GM12801 (cell line): ENCODE data around the gene FBXL15.

ENCODE experiments used
- TF ChIP-seq, protein P1 (sequence below): IDR thresholded peaks from one replicate; pipeline ENCODE4 v1.5.1; 2011; ENCODE audit warnings: control low read depth; ENCODE audit not compliant: insufficient read length; ENCODE audit errors: extremely low read depth

Gene FBXL15

DNA sequence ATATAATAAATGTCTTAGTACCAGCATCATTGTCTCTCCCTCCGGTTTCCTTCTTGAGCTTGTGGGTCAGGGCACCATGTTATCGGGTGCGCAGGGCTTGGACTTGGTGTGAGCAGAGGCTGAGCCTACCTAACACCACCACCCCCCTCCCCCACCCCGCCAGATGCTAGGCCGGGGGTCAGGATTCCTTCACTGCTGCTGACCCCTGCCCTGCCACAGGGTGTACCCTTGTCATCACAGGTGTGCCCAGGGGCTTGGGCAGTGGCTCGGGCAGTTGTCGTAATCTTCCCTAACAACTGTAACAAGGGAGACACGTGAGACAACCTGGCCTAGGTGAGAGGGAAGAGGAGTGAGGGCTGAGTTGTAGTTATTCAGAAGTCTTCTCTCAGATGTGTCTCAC lies 37.8 kb upstream of the FBXL15 start:
- TF ChIP-seq, protein P1, sequence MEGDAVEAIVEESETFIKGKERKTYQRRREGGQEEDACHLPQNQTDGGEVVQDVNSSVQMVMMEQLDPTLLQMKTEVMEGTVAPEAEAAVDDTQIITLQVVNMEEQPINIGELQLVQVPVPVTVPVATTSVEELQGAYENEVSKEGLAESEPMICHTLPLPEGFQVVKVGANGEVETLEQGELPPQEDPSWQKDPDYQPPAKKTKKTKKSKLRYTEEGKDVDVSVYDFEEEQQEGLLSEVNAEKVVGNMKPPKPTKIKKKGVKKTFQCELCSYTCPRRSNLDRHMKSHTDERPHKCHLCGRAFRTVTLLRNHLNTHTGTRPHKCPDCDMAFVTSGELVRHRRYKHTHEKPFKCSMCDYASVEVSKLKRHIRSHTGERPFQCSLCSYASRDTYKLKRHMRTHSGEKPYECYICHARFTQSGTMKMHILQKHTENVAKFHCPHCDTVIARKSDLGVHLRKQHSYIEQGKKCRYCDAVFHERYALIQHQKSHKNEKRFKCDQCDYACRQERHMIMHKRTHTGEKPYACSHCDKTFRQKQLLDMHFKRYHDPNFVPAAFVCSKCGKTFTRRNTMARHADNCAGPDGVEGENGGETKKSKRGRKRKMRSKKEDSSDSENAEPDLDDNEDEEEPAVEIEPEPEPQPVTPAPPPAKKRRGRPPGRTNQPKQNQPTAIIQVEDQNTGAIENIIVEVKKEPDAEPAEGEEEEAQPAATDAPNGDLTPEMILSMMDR, result no peak

DNA sequence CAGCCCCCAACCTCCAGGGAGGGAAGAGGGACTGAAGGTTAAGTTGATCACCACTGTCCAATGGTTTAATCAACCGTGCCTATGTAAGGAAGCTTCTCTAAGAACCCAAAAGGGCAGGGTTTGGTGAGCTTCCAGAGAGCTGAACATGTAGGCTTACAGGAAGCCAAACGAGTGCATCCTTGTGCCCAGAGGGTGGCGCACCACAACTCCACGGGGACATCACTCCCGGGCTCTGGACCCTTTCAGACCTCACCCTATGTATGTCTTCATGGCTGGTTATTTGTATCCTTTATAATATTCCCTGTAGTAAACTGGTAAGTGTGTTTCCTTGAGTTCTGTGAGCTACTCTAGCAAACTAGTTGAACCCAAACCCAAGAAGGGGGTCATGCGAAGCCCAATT lies 36.6 kb upstream of the FBXL15 start:
- TF ChIP-seq, protein P1, result no peak

DNA sequence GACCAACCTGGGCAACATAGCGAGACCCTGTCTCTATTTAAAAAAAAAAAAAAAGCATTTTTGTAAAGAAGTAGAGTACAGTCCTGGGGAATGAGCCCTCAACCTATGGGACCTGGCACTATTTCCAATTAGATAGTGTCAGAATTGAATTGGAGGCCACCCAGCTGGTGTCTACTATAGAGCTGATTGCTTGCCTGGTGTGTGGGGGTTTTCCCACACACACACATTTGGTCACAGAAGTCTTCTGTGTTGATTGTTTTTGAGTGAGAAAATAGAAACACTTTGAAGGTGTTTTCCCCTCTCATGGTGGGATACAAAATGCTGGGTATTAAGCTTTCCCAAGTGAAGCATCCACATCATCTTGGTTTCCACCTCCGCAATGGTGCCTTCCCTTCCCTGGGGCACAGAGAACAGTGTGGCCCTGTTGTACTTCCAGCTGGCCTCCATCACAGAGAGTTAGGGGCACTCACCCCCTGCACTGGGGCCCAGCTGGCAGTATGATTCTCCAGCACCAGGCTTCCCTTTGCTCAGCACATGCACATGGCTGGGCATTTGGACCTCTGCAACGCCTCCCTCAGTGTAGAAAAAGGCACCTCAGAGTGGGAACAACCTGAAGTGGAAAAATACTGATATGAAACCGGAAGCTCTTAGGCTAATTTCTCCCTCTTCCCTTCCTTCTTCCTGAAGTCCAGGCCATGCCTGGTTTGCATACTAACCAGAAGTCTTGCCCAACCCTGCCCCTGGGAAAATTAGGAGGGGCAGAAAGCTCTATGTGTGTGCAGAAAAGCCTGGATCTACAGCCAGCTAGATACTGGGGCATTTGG lies 35.8 kb upstream of the FBXL15 start:
- TF ChIP-seq, protein P1, result no peak

DNA sequence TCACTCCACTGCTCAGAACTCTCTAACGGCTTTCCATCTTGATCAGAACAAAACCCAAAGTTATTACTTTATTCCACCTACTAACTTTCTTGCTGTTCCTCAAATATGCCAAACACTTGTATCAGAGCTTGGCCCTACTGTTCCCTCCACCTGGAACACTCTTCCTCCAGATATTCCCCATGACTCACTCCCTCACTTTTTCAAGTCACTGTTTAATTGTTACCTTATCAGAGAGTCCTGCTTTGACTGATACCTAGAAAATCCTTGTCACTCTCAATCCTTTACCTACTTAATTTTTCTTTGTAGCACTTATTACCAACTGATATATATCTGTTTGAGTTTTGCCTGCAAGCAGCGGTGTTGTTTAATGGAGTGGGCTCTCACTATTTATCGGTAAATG lies 30.7 kb upstream of the FBXL15 start:
- TF ChIP-seq, protein P1, result no peak

DNA sequence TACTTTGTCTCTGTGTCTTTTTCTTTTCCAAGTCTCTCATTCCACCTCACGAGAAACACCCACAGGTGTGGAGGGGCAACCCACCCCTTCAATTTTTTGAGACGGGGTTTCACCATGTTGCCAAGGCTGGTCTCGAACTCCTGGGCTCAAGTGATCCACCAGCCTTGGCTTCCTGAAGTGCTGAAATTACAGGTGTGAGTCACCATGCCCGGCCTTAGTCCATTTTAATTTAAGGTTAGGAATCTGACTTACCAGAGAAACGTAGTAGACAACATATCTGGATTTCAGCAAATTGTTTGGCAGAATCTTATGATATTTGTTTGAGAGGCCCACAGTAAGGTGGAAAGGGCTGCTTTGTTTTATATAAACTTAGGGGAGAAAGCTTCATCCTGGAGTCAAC lies 28.3 kb upstream of the FBXL15 start:
- TF ChIP-seq, protein P1, result no peak

DNA sequence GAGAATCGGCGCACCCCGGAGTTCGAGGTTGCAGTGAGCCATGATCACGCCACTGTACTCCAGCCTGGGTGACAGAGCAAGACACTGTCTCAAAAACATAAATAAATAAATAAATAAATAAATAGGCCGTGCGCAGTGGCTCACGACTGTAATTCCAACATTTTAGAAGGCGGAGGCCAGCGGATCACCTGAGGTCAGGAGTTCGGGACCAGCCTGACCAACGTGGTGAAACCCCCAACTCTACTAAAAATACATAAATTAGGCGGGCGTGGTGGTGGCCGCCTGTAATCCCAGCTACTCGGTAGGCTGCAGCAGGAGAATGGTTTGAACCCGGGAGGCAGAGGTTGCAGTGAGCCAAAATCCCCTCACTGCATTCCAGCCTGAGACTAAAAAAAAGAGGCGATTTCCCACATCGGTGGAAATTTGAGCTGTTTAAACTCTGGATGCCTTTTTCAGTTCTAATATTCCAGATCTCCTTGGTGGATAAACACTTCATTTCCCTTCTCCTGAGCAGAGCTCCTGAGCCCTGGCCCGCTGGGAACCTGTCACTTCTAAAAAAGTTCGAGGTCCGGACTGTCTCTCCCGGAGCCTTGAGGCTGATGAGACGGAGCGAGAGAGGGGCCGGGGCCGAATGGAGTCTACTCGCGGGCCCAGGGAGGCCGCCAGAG lies 27.1 kb upstream of the FBXL15 start:
- TF ChIP-seq, protein P1, result no peak

DNA sequence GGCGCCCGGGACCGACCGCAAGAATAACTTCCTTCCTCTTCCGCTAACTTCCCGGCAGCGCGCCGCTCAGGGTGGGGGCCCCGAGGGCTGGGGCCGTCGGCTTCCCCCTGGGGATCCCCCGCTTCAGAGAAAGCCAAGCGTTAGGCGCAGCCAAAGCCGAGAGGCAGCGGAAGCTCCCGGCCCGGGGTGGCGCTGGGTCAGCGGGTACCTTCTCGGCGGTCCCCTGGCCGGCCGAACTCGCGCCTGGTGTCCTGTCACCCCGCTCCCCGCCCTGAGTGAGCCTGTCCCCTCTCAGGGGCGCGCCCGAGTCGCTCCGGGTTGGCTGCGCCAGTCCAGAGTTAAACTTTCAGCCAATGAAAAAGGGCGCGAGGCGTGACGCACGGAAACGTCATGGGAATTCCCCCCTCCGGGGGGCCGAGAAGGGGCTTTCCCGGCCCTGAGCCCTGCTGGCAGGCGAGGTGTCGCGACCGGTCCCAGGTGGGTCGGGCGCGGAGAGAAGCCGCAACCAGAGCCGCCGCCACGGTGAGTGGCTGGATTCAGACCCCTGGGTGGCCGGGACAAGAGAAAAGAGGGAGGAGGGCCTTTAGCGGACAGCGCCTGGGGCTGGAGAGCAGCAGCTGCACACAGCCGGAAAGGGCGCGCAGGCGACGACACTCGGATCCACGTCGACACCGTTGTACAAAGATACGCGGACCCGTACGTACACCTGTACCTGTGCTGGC lies 26.4 kb upstream of the FBXL15 start:
- TF ChIP-seq, protein P1, result no peak
